Lower leg skin (tissue), 4 donors: ENCODE results near the gene CADPS2. TPM values are rescaled to one million over a fixed set of nuclear protein-coding genes. Genes with fewer than 3 reads are reported as not detected.

Source experiments
- DNase-seq, 2 donors: peaks; one replicate each; pipeline ENCODE4 v3.0.0-alpha.2; 2019; ENCODE audit warnings: low spot score in 2 of 2
- H3K4me3 ChIP-seq: fragments of 200-600 bp; sonication (generic); 2 replicates; pipeline ENCODE4 v1.5.1; 2017; ENCODE audit warnings: mild to moderate bottlenecking, low read depth; ENCODE audit not compliant: poor library complexity, severe bottlenecking
- POLR2A ChIP-seq, 2 donors: fragments of 450-650 bp; IDR thresholded peaks; one replicate each; pipeline ENCODE4 v1.6.1; 2016 to 2017; ENCODE audit warnings: antibody characterized with exemption in 2 of 2, mild to moderate bottlenecking in 1 of 2, moderate library complexity in 1 of 2
- WGBS, 2 donors: methylation state at CpG; one replicate each; pipeline ENCODE4 v1.1.5; 2018; 5-methylcytosine and 5-hydroxymethylcytosine counted together
- intact Hi-C: fragments of 100-400 bp; cut with DNase I; formaldehyde crosslinking; loops from one replicate; pipeline ENCODE4 v1.15.0; 2023; ENCODE audit warnings: low total_unique reads
- total RNA-seq, 4 donors: library from RNA; depleted of rRNA; stranded (reverse); fragments of >200 nt; gene quantifications; one replicate each; pipeline ENCODE4 v1.1.0, GENCODE V29; 2016
- TF ChIP-seq, protein P1 (sequence below), 3 donors: fragments of 450-650 bp; IDR thresholded peaks; one replicate each; pipeline ENCODE4 v1.5.1; 2016; ENCODE audit warnings: antibody characterized with exemption in 3 of 3, mild to moderate bottlenecking in 3 of 3, moderate library complexity in 2 of 3

The CADPS2 gene
- total RNA-seq, 4 donors from 2014 or later, result 4.1 to 11.6 (median 6.5) TPM

DNA sequence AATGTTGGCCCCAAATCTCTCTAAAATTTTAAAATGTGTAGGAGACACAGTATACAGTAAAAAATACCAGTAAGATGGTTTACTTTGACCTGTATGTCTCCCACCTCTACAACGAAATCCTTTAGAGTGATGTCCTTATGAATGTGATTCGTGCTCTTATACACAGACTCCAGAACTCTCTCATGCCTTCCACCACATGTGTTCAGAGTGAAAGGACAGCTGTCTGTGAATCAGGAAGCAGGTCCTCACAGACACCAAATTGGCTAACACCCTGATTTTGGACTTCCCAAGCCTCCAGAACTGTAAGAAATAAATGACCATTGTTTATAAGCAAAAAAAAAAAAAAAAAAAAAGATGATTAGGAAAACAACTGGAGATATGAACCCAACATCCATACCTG lies 222.5 kb downstream of the CADPS2 start:
- 85 to 87% methylated on average over 2 of the region's 2 CpGs for WGBS, 2 donors
- DNase-seq, result no peak
- intact Hi-C loops, result no loop called here
- TF ChIP-seq, protein P1, sequence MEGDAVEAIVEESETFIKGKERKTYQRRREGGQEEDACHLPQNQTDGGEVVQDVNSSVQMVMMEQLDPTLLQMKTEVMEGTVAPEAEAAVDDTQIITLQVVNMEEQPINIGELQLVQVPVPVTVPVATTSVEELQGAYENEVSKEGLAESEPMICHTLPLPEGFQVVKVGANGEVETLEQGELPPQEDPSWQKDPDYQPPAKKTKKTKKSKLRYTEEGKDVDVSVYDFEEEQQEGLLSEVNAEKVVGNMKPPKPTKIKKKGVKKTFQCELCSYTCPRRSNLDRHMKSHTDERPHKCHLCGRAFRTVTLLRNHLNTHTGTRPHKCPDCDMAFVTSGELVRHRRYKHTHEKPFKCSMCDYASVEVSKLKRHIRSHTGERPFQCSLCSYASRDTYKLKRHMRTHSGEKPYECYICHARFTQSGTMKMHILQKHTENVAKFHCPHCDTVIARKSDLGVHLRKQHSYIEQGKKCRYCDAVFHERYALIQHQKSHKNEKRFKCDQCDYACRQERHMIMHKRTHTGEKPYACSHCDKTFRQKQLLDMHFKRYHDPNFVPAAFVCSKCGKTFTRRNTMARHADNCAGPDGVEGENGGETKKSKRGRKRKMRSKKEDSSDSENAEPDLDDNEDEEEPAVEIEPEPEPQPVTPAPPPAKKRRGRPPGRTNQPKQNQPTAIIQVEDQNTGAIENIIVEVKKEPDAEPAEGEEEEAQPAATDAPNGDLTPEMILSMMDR (IDR thresholded peaks at IDR 0.05), result no peak
- no peak for TF ChIP-seq POLR2A (IDR thresholded peaks at IDR 0.05)
- H3K4me3 ChIP-seq, result no peak overlapping the region

DNA sequence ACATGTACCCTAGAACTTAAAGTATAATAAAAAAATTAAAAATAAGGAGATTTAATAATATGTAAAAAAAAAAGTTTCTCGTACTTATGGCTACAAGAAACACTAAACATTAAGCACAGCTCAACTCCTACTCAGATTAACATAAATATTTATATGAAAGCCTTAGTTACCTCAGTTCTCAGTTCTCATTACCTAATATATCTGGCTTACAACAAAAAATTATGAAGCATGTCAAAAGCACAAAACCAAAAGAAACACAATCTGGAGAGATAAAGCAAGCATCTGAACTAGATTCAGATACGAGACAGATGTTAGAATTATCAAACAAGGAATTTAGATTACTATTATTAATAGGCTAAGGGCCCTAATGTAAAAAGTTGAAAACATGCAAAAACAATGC lies 227.4 kb downstream of the CADPS2 start:
- no peak for DNase-seq
- 76 to 85% methylated on average over 2 of the region's 2 CpGs for WGBS, 2 donors
- no peak overlapping the region for H3K4me3 ChIP-seq
- TF ChIP-seq, protein P1 (IDR thresholded peaks at IDR 0.05), result no peak
- TF ChIP-seq POLR2A (IDR thresholded peaks at IDR 0.05), result no peak
- intact Hi-C loops, result no loop called here

DNA sequence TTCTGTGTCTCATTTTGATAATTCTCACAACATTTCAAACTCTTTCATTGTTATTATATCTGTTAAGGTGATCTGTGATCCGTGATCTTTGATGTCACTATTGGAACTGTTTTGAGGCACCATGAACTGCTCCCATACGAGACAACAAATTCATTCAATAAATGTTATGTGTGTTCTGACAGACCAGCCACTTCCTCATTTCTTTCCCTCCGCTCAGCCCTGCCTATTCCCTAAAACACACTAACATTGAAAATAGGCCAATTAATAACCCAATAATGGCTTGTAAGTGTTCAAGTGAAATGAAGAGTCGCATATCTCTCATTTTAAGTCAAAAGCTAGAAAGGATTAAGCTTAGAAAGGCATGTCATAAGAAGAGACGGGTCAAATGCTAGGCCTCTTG lies 232.6 kb downstream of the CADPS2 start:
- 83% methylated on average over 5 of the region's 5 CpGs for WGBS, 2 donors
- H3K4me3 ChIP-seq, result no peak overlapping the region
- TF ChIP-seq, protein P1 (IDR thresholded peaks at IDR 0.05), result no peak
- no peak for TF ChIP-seq POLR2A (IDR thresholded peaks at IDR 0.05)
- DNase-seq, result no peak
- intact Hi-C loops, result no loop called here

DNA sequence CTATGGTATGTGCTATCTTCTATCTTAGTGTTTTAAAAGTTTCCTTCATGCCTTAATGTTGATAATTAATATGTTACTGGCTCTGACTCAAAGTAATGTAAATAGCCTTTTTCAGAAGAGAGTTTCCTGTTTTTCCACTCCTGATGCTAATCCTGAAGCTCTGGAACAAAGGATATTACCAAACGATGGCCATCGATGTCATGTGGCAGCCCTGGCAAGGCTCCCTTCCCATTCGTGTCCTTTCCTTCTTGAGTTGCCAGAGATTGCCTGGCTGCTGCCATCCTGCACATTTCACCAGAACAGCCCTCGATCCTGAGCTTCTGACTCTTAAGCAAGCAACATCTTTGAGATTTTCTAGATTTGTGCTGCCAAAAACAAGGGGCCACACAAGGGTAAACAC lies 233.4 kb downstream of the CADPS2 start:
- WGBS, 2 donors, result 24 to 40% methylated on average over 4 of the region's 4 CpGs
- no peak overlapping the region for H3K4me3 ChIP-seq
- no peak for TF ChIP-seq POLR2A (IDR thresholded peaks at IDR 0.05)
- TF ChIP-seq, protein P1 (IDR thresholded peaks at IDR 0.05), result no peak
- intact Hi-C loops, result no loop called here
- DNase-seq, result no peak

DNA sequence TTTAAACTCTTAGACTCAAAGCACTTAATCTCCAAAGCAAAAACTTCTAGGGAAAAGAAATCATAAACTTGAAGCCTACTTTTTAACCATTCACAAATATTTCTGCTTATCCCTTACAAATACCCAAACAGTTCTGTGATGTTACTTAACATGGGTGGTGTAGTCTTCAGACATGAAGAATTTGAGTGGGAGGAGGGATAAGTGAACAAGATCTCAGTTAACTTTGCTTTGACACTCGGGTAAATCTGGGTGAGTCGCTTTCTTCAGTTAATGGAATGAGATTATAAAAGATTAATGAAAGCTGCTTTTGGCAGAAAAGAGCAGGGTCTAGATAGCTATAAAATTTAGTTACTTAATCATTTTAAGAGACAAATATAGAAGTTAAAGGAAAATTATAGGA lies 234.8 kb downstream of the CADPS2 start:
- no peak overlapping the region for H3K4me3 ChIP-seq
- intact Hi-C loops, result no loop called here
- DNase-seq, result no peak
- TF ChIP-seq, protein P1 (IDR thresholded peaks at IDR 0.05), result no peak
- no peak for TF ChIP-seq POLR2A (IDR thresholded peaks at IDR 0.05)
- WGBS, 2 donors, result 50 to 54% methylated on average over 2 of the region's 2 CpGs

DNA sequence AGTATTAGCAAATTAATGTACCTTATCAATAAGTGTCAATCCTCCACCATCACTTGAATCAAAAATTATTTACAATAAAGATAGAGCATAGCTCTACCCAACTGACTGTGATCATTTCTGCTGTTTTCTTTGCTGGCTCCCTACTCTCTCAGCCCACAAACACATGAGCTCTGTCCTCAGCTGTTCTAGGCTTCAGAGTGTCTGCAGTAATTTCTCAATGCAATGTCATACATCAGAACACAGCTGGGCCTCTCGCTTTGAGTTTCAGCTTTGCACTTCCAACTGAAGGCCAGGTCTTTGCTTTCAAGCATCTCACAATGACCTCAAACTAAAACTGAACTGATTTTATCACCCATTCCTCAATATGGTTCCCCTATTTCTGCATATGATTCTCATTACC lies 243.0 kb downstream of the CADPS2 start:
- no peak for DNase-seq
- no peak overlapping the region for H3K4me3 ChIP-seq
- intact Hi-C loops, result no loop called here
- no peak for TF ChIP-seq POLR2A (IDR thresholded peaks at IDR 0.05)
- TF ChIP-seq, protein P1 (IDR thresholded peaks at IDR 0.05), result no peak
- WGBS, 2 donors, result 80 to 84% methylated on average over 1 of the region's 1 CpG
